ENCODE data around the gene MCTP2.

MCTP2 gene

GRCh38 chr15:94327356-94327936 lies 96.1 kb downstream of the MCTP2 start:
- TF ChIP-seq, protein P1, sequence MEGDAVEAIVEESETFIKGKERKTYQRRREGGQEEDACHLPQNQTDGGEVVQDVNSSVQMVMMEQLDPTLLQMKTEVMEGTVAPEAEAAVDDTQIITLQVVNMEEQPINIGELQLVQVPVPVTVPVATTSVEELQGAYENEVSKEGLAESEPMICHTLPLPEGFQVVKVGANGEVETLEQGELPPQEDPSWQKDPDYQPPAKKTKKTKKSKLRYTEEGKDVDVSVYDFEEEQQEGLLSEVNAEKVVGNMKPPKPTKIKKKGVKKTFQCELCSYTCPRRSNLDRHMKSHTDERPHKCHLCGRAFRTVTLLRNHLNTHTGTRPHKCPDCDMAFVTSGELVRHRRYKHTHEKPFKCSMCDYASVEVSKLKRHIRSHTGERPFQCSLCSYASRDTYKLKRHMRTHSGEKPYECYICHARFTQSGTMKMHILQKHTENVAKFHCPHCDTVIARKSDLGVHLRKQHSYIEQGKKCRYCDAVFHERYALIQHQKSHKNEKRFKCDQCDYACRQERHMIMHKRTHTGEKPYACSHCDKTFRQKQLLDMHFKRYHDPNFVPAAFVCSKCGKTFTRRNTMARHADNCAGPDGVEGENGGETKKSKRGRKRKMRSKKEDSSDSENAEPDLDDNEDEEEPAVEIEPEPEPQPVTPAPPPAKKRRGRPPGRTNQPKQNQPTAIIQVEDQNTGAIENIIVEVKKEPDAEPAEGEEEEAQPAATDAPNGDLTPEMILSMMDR (IDR thresholded peaks at IDR 0.05): peak; percentile 74

- TF ChIP-seq, protein P1 (IDR thresholded peaks at IDR 0.05): no peak
Measured at GRCh38 chr15:94331731-94332130, 100.4 kb downstream of the MCTP2 start.

GRCh38 chr15:94335616-94336015 lies 104.3 kb downstream of the MCTP2 start:
- TF ChIP-seq, protein P1 (IDR thresholded peaks at IDR 0.05): no peak

GRCh38 chr15:94336817-94337467 lies 105.6 kb downstream of the MCTP2 start:
- TF ChIP-seq, protein P1 (IDR thresholded peaks at IDR 0.05): no peak

DNA sequence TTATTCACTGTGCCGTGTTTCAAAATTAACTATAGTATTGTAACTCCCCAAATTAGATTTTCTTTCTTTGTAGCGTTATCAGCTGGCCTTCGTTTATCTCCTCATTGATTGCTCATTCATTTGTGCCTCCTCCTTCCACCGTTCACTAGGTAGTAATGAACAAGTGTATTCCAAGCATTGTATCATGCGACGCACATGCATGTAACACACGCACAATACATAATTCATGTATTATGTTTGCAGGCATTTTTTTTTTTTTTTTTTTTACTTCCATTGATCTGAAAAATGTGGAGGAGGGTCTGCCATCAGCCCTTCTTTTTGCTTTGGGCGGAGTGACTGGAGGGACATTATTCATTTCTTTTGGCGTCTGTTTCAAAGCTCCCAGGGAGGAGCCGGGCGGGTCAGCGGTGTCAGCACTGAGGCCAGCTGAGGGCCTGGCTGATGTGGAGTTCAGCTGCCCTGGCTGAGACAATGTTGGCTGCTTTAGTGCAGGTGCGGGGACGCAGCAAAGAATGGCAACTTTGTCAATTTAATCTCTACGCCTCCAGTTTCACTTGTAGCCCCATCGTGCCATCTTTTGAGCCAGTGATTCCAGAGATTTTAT lies 107.0 kb downstream of the MCTP2 start:
- TF ChIP-seq, protein P1 (IDR thresholded peaks at IDR 0.05): no peak

GRCh38 chr15:94346282-94346681 lies 114.9 kb downstream of the MCTP2 start:
- TF ChIP-seq, protein P1 (IDR thresholded peaks at IDR 0.05): no peak

DNA sequence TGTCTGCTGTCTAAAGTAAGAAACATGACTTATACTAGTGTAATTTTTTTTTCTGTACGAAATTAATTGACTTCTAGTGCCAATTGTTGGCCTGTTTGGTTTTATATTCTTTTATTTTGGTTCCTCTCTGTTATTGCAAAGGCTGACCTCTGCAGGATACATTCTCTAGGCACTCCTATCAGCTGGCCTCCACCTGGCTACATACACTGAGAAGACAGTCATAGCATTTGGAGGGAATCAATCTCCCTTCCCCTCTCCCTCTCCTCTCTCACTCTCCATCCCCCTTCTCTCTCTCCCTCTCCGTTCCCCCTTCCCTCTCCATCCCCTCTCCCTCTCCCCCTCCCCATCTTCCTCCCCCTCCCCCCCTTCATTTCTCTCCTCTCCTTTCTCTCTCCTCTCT lies 116.7 kb downstream of the MCTP2 start:
- TF ChIP-seq, protein P1 (IDR thresholded peaks at IDR 0.05): no peak
